ENCODE data around the gene PPP1R1B.

GRCh38 chr17:39607057-39607850 lies 19.5 kb upstream of the PPP1R1B start:
- TF ChIP-seq, protein P1, sequence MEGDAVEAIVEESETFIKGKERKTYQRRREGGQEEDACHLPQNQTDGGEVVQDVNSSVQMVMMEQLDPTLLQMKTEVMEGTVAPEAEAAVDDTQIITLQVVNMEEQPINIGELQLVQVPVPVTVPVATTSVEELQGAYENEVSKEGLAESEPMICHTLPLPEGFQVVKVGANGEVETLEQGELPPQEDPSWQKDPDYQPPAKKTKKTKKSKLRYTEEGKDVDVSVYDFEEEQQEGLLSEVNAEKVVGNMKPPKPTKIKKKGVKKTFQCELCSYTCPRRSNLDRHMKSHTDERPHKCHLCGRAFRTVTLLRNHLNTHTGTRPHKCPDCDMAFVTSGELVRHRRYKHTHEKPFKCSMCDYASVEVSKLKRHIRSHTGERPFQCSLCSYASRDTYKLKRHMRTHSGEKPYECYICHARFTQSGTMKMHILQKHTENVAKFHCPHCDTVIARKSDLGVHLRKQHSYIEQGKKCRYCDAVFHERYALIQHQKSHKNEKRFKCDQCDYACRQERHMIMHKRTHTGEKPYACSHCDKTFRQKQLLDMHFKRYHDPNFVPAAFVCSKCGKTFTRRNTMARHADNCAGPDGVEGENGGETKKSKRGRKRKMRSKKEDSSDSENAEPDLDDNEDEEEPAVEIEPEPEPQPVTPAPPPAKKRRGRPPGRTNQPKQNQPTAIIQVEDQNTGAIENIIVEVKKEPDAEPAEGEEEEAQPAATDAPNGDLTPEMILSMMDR (conservative IDR thresholded peaks at IDR 0.05; ENCODE audit: low read depth in 2 of 2) = no peak
- TF ChIP-seq REST (IDR thresholded peaks at IDR 0.05; ENCODE audit: unreplicated experiment) = no peak
- TF ChIP-seq EZH2 (IDR thresholded peaks at IDR 0.05; ENCODE audit: low read depth, unreplicated experiment) = peak; percentile 92
- no peak for TF ChIP-seq ETS1 (IDR thresholded peaks at IDR 0.05)
- no peak for TF ChIP-seq EZH2phosphoT487 (IDR thresholded peaks at IDR 0.05; ENCODE audit: unreplicated experiment)
- TF ChIP-seq POLR2AphosphoS5 (IDR thresholded peaks at IDR 0.05; ENCODE audit: low read depth) = no peak

Measured in GM23338 (cell line).